BJ (cell line): ENCODE measurements around the gene PLEKHA5. TPM values are rescaled to one million over a fixed set of nuclear protein-coding genes. Genes with fewer than 3 reads are reported as not detected.

Experiments used
- CTCF ChIA-PET: fragments of 350-600 bp; formaldehyde crosslinking; extraction: SDS; loops from one replicate; lab custom pipeline; 2021; ENCODE audit warnings: antibody characterized with exemption, inconsistent platforms; lab: Yijun Ruan, JAX
- POLR2A ChIA-PET: fragments of 300-600 bp; sonication (Branson Sonifier 250); formaldehyde crosslinking; extraction: SDS; loops from one replicate; lab custom pipeline; 2021; ENCODE audit warnings: antibody characterized with exemption; lab: Charles Lee
- DNase-seq: peaks from one replicate; pipeline ENCODE4 v3.0.0-alpha.2; 2011; ENCODE audit warnings: low read depth
- H3K27me3 ChIP-seq: 2 replicates; pipeline ENCODE4 v1.6.0; 2011; ENCODE audit warnings: low read length; ENCODE audit not compliant: control insufficient read depth, insufficient read depth
- H3K36me3 ChIP-seq: 2 replicates; pipeline ENCODE4 v1.5.1; 2011; ENCODE audit warnings: low read length; ENCODE audit not compliant: control insufficient read depth, insufficient read depth
- H3K4me3 ChIP-seq: 2 replicates; pipeline ENCODE4 v1.5.1; 2011; ENCODE audit warnings: low read depth, mild to moderate bottlenecking, control low read depth, low read length
- polyA plus RNA-seq: library from polyadenylated mRNA; depleted of rRNA; stranded (reverse); fragments of >200 nt; gene quantifications from 2 replicates; pipeline ENCODE4 v1.2.3, GENCODE V29; 2011
- TF ChIP-seq, protein P1 (sequence below): IDR thresholded peaks from 2 replicates; pipeline ENCODE4 v1.5.1; 2011; ENCODE audit warnings: low read depth, mild to moderate bottlenecking, control low read depth, inconsistent platforms, low read length, moderate library complexity; ENCODE audit not compliant: insufficient read depth

The PLEKHA5 gene
- polyA plus RNA-seq, 1 experiment: 5.8 TPM

GRCh38 chr12:19153396-19153795, 23.9 kb downstream of the PLEKHA5 start:
- Histone ChIP-seq H3K27me3 (no peaks in the 10 kb centered on the region), H3K4me3 (no peak overlapping the region), H3K36me3 (peaks cover 2% of the 10 kb centered on the region)
- ChIA-PET POLR2A (no interaction called here), CTCF (no interaction called here)
- DNase-seq: no peak
- TF ChIP-seq, protein P1, sequence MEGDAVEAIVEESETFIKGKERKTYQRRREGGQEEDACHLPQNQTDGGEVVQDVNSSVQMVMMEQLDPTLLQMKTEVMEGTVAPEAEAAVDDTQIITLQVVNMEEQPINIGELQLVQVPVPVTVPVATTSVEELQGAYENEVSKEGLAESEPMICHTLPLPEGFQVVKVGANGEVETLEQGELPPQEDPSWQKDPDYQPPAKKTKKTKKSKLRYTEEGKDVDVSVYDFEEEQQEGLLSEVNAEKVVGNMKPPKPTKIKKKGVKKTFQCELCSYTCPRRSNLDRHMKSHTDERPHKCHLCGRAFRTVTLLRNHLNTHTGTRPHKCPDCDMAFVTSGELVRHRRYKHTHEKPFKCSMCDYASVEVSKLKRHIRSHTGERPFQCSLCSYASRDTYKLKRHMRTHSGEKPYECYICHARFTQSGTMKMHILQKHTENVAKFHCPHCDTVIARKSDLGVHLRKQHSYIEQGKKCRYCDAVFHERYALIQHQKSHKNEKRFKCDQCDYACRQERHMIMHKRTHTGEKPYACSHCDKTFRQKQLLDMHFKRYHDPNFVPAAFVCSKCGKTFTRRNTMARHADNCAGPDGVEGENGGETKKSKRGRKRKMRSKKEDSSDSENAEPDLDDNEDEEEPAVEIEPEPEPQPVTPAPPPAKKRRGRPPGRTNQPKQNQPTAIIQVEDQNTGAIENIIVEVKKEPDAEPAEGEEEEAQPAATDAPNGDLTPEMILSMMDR: no peak

GRCh38 chr12:19154686-19155085, 25.2 kb downstream of the PLEKHA5 start:
- Histone ChIP-seq H3K4me3 (no peak overlapping the region), H3K36me3 (peaks cover under 1% of the 10 kb centered on the region), H3K27me3 (no peaks in the 10 kb centered on the region)
- TF ChIP-seq, protein P1: no peak
- CTCF ChIA-PET: interaction anchor here (0.7 kb wide), 1 partner anchor 489 kb away, joined by 3 read pairs; no protein-coding TSS in a partner anchor
- no peak for DNase-seq
- POLR2A ChIA-PET: no interaction called here

- Histone ChIP-seq H3K36me3 (no peaks in the 10 kb centered on the region), H3K27me3 (no peaks in the 10 kb centered on the region), H3K4me3 (no peak overlapping the region)
- DNase-seq: no peak
- ChIA-PET POLR2A (no interaction called here), CTCF (no interaction called here)
- TF ChIP-seq, protein P1: no peak
Measured at GRCh38 chr12:19155981-19156734, 26.6 kb downstream of the PLEKHA5 start.

DNA sequence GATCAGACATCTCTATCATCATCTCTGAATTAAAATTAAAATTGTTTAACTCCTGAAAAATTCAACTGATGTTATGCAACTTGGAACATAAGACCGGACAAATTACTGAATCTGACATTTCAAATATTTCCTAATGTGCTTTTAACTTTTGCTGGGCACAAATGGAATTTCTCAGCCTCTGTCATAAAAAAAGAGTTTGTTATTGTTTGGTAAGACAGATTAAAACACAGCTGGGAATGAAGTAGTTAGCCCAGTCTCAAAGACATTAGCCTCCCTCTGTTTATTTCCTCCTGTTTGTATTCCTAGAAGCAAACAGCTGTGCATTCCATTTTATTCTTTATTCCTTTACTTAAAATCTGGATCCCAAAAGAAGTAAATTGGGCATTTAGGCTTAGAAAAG, 29.4 kb downstream of the PLEKHA5 start:
- POLR2A ChIA-PET: interaction anchor here (0.6 kb wide), 1 partner anchor 493 kb away, joined by 3 read pairs; no protein-coding TSS in a partner anchor
- H3K27me3 ChIP-seq: no peaks in the 10 kb centered on the region
- TF ChIP-seq, protein P1: no peak
- peak; percentile 41 for DNase-seq
- H3K36me3 ChIP-seq: no peaks in the 10 kb centered on the region
- H3K4me3 ChIP-seq: no peak overlapping the region
- CTCF ChIA-PET: interaction anchor here (0.6 to 1.3 kb wide), 4 partner anchors 27 to 836 kb away, joined by 3 to 4 read pairs (median 3); no protein-coding TSS in a partner anchor

DNA sequence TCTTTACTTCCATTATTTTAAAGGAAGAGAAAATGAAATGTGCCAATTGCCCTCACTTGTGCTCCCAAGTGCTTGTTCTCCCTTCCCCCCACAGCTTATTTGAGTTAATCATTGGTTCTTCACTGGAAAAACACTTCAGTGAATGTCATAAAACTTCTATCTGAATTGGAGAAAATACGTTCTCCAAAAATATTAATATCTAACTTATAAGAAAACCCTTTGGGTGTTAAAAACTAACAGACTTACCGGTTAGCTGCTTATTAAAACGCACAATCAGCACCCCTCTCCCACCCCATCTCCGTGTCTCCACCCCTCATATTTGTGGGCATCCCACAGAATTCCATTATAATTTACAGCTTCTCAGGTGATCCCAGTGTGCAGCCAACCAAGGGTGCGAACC, 31.7 kb downstream of the PLEKHA5 start:
- H3K27me3 ChIP-seq: no peaks in the 10 kb centered on the region
- TF ChIP-seq, protein P1: no peak
- H3K4me3 ChIP-seq: no peak overlapping the region
- no peak for DNase-seq
- no peaks in the 10 kb centered on the region for H3K36me3 ChIP-seq
- CTCF ChIA-PET: no interaction called here
- POLR2A ChIA-PET: no interaction called here
